ENCODE data around the gene NADSYN1. TPM values are rescaled to one million over a fixed set of nuclear protein-coding genes. Genes with fewer than 3 reads are reported as not detected.

Gene NADSYN1
- total and polyA plus RNA-seq, 10 donors: 68.4 to 137 (median 105) TPM

DNA sequence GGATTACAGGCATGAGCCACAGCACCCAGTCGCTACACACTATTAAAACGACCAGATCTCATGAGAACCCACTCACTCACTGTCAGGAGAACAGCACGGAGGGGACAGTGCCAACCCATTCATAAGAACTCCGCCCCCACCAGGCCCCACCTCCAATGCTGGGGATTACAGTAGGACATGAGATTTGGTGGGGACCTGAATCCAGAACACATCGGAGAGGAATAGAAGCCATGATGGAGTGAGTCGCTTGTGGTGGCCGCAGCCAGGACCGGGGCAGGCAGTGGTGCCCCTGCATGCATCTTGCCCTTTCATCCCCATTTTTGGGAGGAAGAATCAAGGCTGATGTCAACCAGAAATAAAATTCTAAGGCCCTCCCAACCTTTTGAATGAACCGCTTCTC is 8.7 kb downstream of the NADSYN1 start:
- Histone ChIP-seq H3K9me3 (no peaks in the 10 kb centered on the region), H3K27me3 (replicated peaks in 1 of 7) (no peaks in the 10 kb centered on the region), H3K4me1 (peaks cover 0 to 7% (median 0%) of the 10 kb centered on the region in 6 donors), H3K27ac (no peak overlapping the region), H3K4me3 (no peak overlapping the region), H3K36me3 (peaks cover 0 to 100% (median 89%) of the 10 kb centered on the region in 6 donors)
- 92 to 95% (median 92%) methylated on average over 9 of the region's 9 CpGs for WGBS, 5 donors
- peak; percentile 21 for DNase-seq
- intact Hi-C loops (cut with DNase I; ENCODE audit: low total_unique reads): no loop called here
- TF ChIP-seq CTCF (IDR thresholded peaks at IDR 0.05 in 8 of 11, conservative IDR thresholded peaks at IDR 0.05 in 3 of 11) (no peak), POLR2A (IDR thresholded peaks at IDR 0.05) (no peak)

GRCh38 chr11:71462726-71463125 is 9.7 kb downstream of the NADSYN1 start:
- Histone ChIP-seq H3K36me3 (peaks cover 0 to 100% (median 88%) of the 10 kb centered on the region in 6 donors), H3K4me1 (peaks cover 0 to 2% (median 0%) of the 10 kb centered on the region in 6 donors), H3K27me3 (replicated peaks in 1 of 7) (no peaks in the 10 kb centered on the region), H3K27ac (no peak overlapping the region), H3K4me3 (no peak overlapping the region), H3K9me3 (no peaks in the 10 kb centered on the region)
- intact Hi-C loops (cut with DNase I; ENCODE audit: low total_unique reads): no loop called here
- 97 to 99% (median 98%) methylated on average over 11 of the region's 11 CpGs for WGBS, 5 donors
- peak; percentile 36 for DNase-seq
- TF ChIP-seq POLR2AphosphoS5 (IDR thresholded peaks at IDR 0.05) (no peak), POLR2A (IDR thresholded peaks at IDR 0.05) (no peak), CTCF (IDR thresholded peaks at IDR 0.05 in 8 of 11, conservative IDR thresholded peaks at IDR 0.05 in 3 of 11) (no peak)

- TF ChIP-seq POLR2AphosphoS5 (IDR thresholded peaks at IDR 0.05): peak in 1 of 3 donors; percentile 8
- no peak for TF ChIP-seq CTCF (IDR thresholded peaks at IDR 0.05 in 8 of 11, conservative IDR thresholded peaks at IDR 0.05 in 3 of 11)
- WGBS, 5 donors: 89 to 96% (median 95%) methylated on average over 27 to 34 of the region's 34 CpGs
- peak; percentile 66 for DNase-seq
- intact Hi-C loops (cut with DNase I; ENCODE audit: low total_unique reads): no loop called here
- no peak overlapping the region for H3K27ac ChIP-seq
- no peaks in the 10 kb centered on the region for H3K4me1 ChIP-seq
- H3K36me3 ChIP-seq: peaks cover 0 to 100% (median 81%) of the 10 kb centered on the region in 6 donors
- H3K9me3 ChIP-seq: no peaks in the 10 kb centered on the region
- no peak overlapping the region for H3K4me3 ChIP-seq
- H3K27me3 ChIP-seq (replicated peaks in 1 of 7): no peaks in the 10 kb centered on the region
Measured at GRCh38 chr11:71463331-71464211, 10.6 kb downstream of the NADSYN1 start.

DNA sequence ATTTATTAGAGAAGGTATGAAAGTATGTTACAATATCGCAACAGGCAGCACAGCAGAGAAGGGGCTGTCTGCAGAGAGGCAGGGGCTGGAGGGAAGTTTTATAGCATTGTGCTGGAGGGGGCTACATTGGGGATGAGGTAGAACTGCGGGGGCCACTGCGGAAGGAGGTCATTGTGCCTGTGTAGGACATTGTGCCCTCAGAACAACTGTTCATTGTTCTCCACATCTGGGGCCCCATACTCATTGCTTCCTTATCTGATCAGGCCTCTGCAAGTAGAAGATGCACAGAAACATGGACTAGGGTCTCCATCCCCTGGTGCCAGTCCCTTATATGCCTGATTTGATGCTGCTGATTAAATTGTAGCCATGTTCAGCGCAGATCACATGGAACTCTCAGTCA is 12.1 kb downstream of the NADSYN1 start:
- WGBS, 5 donors: 93 to 98% (median 97%) methylated on average over 4 of the region's 4 CpGs
- no peak overlapping the region for H3K27ac ChIP-seq
- peak; percentile 18 for DNase-seq
- no peaks in the 10 kb centered on the region for H3K9me3 ChIP-seq
- no peak for TF ChIP-seq POLR2AphosphoS5 (IDR thresholded peaks at IDR 0.05)
- no peak for TF ChIP-seq CTCF (IDR thresholded peaks at IDR 0.05 in 8 of 11, conservative IDR thresholded peaks at IDR 0.05 in 3 of 11)
- TF ChIP-seq POLR2A (IDR thresholded peaks at IDR 0.05): no peak
- H3K4me3 ChIP-seq: no peak overlapping the region
- intact Hi-C loops (cut with DNase I; ENCODE audit: low total_unique reads): no loop called here
- no peaks in the 10 kb centered on the region for H3K27me3 ChIP-seq (replicated peaks in 1 of 7)
- H3K36me3 ChIP-seq: peaks cover 0 to 96% (median 66%) of the 10 kb centered on the region in 6 donors
- no peaks in the 10 kb centered on the region for H3K4me1 ChIP-seq

Measured in spleen (tissue), 11 donors.